Gastroesophageal sphincter (tissue), 3 donors: ENCODE measurements around the gene PRLR.

Experiments
- CTCF ChIP-seq, 4 experiments: fragments of 200-600 bp in 2 of 4; fragments of 450-650 bp in 2 of 4; sonication (generic) in 1 of 4; IDR thresholded peaks; one replicate each; pipeline ENCODE4 v1.5.1; 2017 to 2019; ENCODE audit warnings: antibody characterized with exemption in 4 of 4, mild to moderate bottlenecking in 2 of 4, moderate library complexity in 2 of 4
- EP300 ChIP-seq: sonication (generic); formaldehyde crosslinking; IDR thresholded peaks from one replicate; pipeline ENCODE4 v1.6.1; 2017; ENCODE audit warnings: antibody characterized with exemption, mild to moderate bottlenecking
- POLR2A ChIP-seq, 2 donors: fragments of 450-650 bp; IDR thresholded peaks; one replicate each; pipeline ENCODE4 v1.6.1; 2017; ENCODE audit warnings: antibody characterized with exemption in 2 of 2, mild to moderate bottlenecking in 2 of 2, moderate library complexity in 1 of 2

GRCh38 chr5:35091704-35092103 lies 138.6 kb downstream of the PRLR start:
- TF ChIP-seq EP300 (no peak), CTCF (IDR thresholded peaks at IDR 0.05) (no peak), POLR2A (IDR thresholded peaks at IDR 0.05) (no peak)
